ENCODE data around the gene ALKBH5. TPM values are rescaled to one million over a fixed set of nuclear protein-coding genes. Genes with fewer than 3 reads are reported as not detected.

ALKBH5 gene
- total RNA-seq, 3 donors from 2014 or later (not counting 1 experiment from before 2014, with no cell fraction given) = 95.6 to 114 (median 96.7) TPM

GRCh38 chr17:18256776-18257175 lies 73.1 kb downstream of the ALKBH5 start:
- WGBS (ENCODE audit: insufficient coverage) = 97% methylated on average over 7 of the region's 7 CpGs

GRCh38 chr17:18257268-18257981 lies 73.8 kb downstream of the ALKBH5 start:
- peak overlapping the region; percentile 97 for H3K4me3 Mint-ChIP-seq
- 35% methylated on average over 18 of the region's 18 CpGs for WGBS (ENCODE audit: insufficient coverage)
- H3K4me1 Mint-ChIP-seq = peaks cover 17 to 34% of the 10 kb centered on the region in 2 donors
- no peaks in the 10 kb centered on the region for H3K27me3 ChIP-seq (ENCODE audit: control insufficient read depth, insufficient read depth, low read length)
- peak overlapping the region; percentile 81 to 96 for H3K27ac Mint-ChIP-seq
- H3K36me3 Mint-ChIP-seq = no peaks in the 10 kb centered on the region
- TF ChIP-seq CTCF (IDR thresholded peaks at IDR 0.05) = no peak
- DNase-seq (peak in 1 of 2 donors; percentile 50), ATAC-seq (peak in 1 of 3 donors; percentile 6)
- no peaks in the 10 kb centered on the region for H3K9me3 ChIP-seq (ENCODE audit: control insufficient read depth, insufficient read depth, low read length)
- H3K4me1 ChIP-seq (ENCODE audit: control insufficient read depth, insufficient read depth, low read length) = peaks cover 50% of the 10 kb centered on the region
- intact Hi-C loops (cut with micrococcal nuclease) = loop anchor here (5.0 kb wide), 1 partner anchor 75 kb away; the partner anchor contains the start of gene ALKBH5
- peak overlapping the region; percentile 65 for H3K4me3 ChIP-seq (ENCODE audit: low read length)
- H3K9me3 Mint-ChIP-seq = no peaks in the 10 kb centered on the region
- peaks cover 30% of the 10 kb centered on the region for H3K36me3 ChIP-seq (ENCODE audit: control insufficient read depth, insufficient read depth, low read length)
- no peaks in the 10 kb centered on the region for H3K27me3 Mint-ChIP-seq (ENCODE audit: low read depth in 2 of 2)
- H3K27ac ChIP-seq (ENCODE audit: low read length) = peak overlapping the region; percentile 56

More at GRCh38 chr17:18256776-18257175, 73.1 kb downstream of the ALKBH5 start:
- Histone ChIP-seq H3K27ac (ENCODE audit: low read length) (no peak overlapping the region), H3K4me3 (ENCODE audit: low read length) (no peak overlapping the region), H3K36me3 (ENCODE audit: control insufficient read depth, insufficient read depth, low read length) (peaks cover 37% of the 10 kb centered on the region), H3K9me3 (ENCODE audit: control insufficient read depth, insufficient read depth, low read length) (no peaks in the 10 kb centered on the region), H3K27me3 (ENCODE audit: control insufficient read depth, insufficient read depth, low read length) (no peaks in the 10 kb centered on the region), H3K4me1 (ENCODE audit: control insufficient read depth, insufficient read depth, low read length) (peaks cover 44% of the 10 kb centered on the region)
- no peak for TF ChIP-seq CTCF (IDR thresholded peaks at IDR 0.05)
- DNase-seq (no peak), ATAC-seq (no peak)
- Mint-ChIP-seq H3K4me1 (peaks cover 17 to 28% of the 10 kb centered on the region in 2 donors), H3K9me3 (no peaks in the 10 kb centered on the region), H3K27ac (peak overlapping the region; percentile 51 to 96), H3K36me3 (no peaks in the 10 kb centered on the region), H3K27me3 (ENCODE audit: low read depth in 2 of 2) (no peaks in the 10 kb centered on the region), H3K4me3 (peak overlapping the region; percentile 97)
- intact Hi-C loops (cut with micrococcal nuclease) = loop anchor here (5.0 kb wide), 1 partner anchor 74 kb away; the partner anchor contains the start of gene ALKBH5

GRCh38 chr17:18257982-18258355 lies 74.3 kb downstream of the ALKBH5 start:
- DNase-seq (peak; percentile 54 to 55), ATAC-seq (peak; percentile 47 to 75 (median 49))
- WGBS (ENCODE audit: insufficient coverage) = 0% methylated on average over 16 of the region's 16 CpGs
- no peaks in the 10 kb centered on the region for H3K36me3 Mint-ChIP-seq
- intact Hi-C loops (cut with micrococcal nuclease) = loop anchor here (5.0 kb wide), 1 partner anchor 76 kb away; the partner anchor contains the start of gene ALKBH5
- H3K36me3 ChIP-seq (ENCODE audit: control insufficient read depth, insufficient read depth, low read length) = peaks cover 27% of the 10 kb centered on the region
- H3K27me3 Mint-ChIP-seq (ENCODE audit: low read depth in 2 of 2) = no peaks in the 10 kb centered on the region
- peak overlapping the region; percentile 56 for H3K27ac ChIP-seq (ENCODE audit: low read length)
- no peaks in the 10 kb centered on the region for H3K9me3 ChIP-seq (ENCODE audit: control insufficient read depth, insufficient read depth, low read length)
- H3K4me3 Mint-ChIP-seq = peak overlapping the region; percentile 97
- no peaks in the 10 kb centered on the region for H3K27me3 ChIP-seq (ENCODE audit: control insufficient read depth, insufficient read depth, low read length)
- H3K4me3 ChIP-seq (ENCODE audit: low read length) = peak overlapping the region; percentile 65
- peaks cover 17 to 36% of the 10 kb centered on the region in 2 donors for H3K4me1 Mint-ChIP-seq
- peaks cover 51% of the 10 kb centered on the region for H3K4me1 ChIP-seq (ENCODE audit: control insufficient read depth, insufficient read depth, low read length)
- TF ChIP-seq CTCF (IDR thresholded peaks at IDR 0.05) = no peak
- H3K9me3 Mint-ChIP-seq = no peaks in the 10 kb centered on the region
- peak overlapping the region; percentile 81 to 96 for H3K27ac Mint-ChIP-seq
